ENCODE results near the gene CRY1.

CRY1 gene

DNA sequence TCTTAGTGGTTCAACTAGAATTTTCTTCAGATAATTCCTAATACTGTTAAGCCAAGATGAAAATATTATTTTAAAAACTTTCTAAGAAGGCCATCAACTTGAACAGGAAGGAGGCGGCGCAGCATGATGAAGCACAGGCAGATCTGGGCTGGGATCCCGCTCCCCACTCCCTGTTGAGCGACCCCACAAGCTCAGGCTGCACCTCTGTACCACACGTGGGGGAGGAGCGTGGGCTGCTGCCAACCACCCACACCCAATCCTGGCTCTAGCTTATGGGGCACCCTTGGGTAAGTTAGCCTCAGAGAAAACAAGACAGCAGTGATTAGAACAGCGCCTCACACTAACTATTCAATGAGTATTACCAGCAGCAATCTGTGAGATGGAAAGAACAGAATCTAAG, 112.4 kb downstream of the CRY1 start:
- TF ChIP-seq, protein P1, sequence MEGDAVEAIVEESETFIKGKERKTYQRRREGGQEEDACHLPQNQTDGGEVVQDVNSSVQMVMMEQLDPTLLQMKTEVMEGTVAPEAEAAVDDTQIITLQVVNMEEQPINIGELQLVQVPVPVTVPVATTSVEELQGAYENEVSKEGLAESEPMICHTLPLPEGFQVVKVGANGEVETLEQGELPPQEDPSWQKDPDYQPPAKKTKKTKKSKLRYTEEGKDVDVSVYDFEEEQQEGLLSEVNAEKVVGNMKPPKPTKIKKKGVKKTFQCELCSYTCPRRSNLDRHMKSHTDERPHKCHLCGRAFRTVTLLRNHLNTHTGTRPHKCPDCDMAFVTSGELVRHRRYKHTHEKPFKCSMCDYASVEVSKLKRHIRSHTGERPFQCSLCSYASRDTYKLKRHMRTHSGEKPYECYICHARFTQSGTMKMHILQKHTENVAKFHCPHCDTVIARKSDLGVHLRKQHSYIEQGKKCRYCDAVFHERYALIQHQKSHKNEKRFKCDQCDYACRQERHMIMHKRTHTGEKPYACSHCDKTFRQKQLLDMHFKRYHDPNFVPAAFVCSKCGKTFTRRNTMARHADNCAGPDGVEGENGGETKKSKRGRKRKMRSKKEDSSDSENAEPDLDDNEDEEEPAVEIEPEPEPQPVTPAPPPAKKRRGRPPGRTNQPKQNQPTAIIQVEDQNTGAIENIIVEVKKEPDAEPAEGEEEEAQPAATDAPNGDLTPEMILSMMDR (IDR thresholded peaks at IDR 0.05): no peak

DNA sequence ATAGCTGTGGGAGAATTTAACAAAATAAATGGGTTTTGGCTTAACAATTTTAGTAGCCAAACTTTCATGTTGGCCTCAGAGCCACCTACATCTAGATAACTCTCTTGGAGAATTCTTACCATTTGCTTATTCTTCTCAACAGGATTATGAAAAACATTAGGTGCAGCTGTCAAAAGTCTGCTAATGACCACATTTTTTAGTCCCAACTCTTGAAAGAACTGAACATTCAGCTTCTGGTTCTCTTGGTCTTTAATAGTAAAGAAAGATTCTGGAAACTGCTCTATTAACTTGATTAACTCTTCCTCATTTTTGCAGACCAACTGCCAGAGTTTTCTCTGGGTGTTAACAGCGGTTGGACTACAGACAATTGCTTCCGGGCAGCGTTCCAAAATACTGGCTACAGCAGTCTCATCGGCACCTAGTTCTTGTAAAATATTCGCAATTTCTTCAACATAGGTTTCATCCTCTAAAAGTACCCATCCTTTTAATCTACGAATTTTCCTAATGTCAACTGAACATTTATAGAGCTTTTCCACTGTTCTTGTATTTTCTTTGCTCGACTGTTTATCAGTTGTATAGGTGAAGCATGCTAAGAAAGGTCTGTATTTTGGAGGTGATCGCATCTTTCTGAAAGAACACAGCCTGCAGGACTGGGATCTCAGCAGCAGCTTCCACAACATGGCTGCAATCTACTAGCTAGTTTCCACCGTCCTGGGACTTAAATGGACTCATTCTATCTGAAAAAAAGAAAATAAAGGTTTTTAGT, 115.1 kb downstream of the CRY1 start:
- no peaks in the 10 kb centered on the region for H3K4me1 ChIP-seq (ENCODE audit: control insufficient read depth in 1 of 2, insufficient read depth in 1 of 2, low read depth in 1 of 2, low read length in 1 of 2)
- no peak overlapping the region for H3K4me3 ChIP-seq (ENCODE audit: low read depth in 1 of 2, low read length in 1 of 2)
- no peaks in the 10 kb centered on the region for H3K27me3 ChIP-seq
- H3K36me3 ChIP-seq: no peaks in the 10 kb centered on the region
- TF ChIP-seq, protein P1 (IDR thresholded peaks at IDR 0.05): no peak
- no peak overlapping the region for H3K27ac ChIP-seq
- no peaks in the 10 kb centered on the region for H3K9me3 ChIP-seq

More for the DNA sequence above, 112.4 kb downstream of the CRY1 start:
- H3K27ac ChIP-seq: no peak overlapping the region
- H3K36me3 ChIP-seq: no peaks in the 10 kb centered on the region
- peaks cover 1 to 2% of the 10 kb centered on the region in 2 experiments for H3K4me1 ChIP-seq (ENCODE audit: control insufficient read depth in 1 of 2, insufficient read depth in 1 of 2, low read depth in 1 of 2, low read length in 1 of 2)
- no peaks in the 10 kb centered on the region for H3K9me3 ChIP-seq
- H3K4me3 ChIP-seq (ENCODE audit: low read depth in 1 of 2, low read length in 1 of 2): no peak overlapping the region
- no peaks in the 10 kb centered on the region for H3K27me3 ChIP-seq

DNA sequence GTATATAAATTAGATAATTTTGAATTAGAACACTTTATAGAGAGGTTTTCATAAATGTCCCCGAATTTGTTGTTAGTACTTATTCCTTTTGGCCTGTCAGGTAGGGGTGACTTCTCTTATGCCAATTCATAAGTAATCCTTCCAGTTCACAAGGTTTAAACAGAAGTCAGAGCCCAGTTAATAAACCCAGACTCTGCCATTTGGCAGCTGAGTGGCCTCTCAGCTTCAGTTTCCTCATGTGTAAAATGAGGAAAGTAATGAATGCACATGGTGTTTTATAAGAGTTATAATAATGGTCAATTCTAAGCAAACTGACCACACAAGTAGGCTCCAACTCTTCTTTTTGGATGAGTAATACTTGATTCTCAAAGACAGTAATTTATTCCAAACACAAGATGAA, 116.7 kb downstream of the CRY1 start:
- Histone ChIP-seq H3K4me3 (ENCODE audit: low read depth in 1 of 2, low read length in 1 of 2) (no peak overlapping the region), H3K4me1 (ENCODE audit: control insufficient read depth in 1 of 2, insufficient read depth in 1 of 2, low read depth in 1 of 2, low read length in 1 of 2) (no peaks in the 10 kb centered on the region), H3K27ac (no peak overlapping the region), H3K9me3 (no peaks in the 10 kb centered on the region), H3K36me3 (no peaks in the 10 kb centered on the region), H3K27me3 (no peaks in the 10 kb centered on the region)
- TF ChIP-seq, protein P1 (IDR thresholded peaks at IDR 0.05): no peak

DNA sequence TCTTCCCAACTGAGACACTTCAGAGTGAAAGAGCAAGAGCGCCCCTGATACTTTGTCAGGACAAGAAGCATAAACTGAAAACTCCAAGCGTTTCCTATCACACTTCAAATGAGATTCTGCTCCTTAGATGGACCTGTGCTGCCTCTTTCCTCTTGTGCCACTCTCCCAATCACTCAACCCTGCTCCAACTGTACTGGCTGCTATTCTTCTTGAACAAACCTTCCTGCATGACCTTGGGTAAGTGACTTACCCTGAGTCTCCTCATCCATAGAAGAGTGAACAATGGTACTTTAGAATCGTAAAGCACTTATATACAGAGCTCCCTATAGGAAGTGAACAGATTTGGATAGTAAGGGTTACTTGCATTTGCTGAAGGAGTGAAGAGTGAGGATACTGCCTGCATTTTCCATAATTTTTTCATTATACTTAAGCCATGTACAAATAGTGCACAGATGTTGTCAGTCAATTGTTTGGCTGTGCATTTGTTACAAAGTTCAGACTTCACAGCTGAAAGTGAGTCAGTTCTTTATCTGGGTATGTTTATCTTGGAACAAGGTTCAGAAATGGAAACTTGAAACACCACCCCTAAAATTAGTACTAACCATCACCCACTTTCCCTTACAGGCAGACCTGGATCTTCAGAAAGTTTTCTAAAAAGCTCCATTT, 117.2 kb downstream of the CRY1 start:
- H3K4me3 ChIP-seq (ENCODE audit: low read depth in 1 of 2, low read length in 1 of 2): no peak overlapping the region

DNA sequence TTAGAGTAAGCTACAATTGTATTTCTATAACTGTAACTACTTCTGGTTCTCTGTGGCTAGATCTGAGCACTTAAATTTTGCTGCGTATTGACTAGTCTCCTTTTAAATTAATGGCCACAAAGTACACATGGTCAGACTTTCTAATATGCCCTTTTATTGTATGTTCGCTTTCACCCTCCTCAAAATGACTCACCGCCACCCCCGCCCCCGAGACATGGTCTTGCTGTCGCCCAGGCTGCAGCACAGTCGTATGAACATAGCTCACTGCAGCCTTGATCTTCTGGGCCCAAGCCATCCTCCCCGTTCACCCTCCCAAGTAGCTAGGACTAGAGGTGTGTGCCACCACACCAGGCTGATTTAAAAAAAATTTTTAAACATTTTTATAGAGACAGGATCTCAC, 118.3 kb downstream of the CRY1 start:
- Histone ChIP-seq H3K9me3 (no peaks in the 10 kb centered on the region), H3K4me1 (ENCODE audit: control insufficient read depth in 1 of 2, insufficient read depth in 1 of 2, low read depth in 1 of 2, low read length in 1 of 2) (no peaks in the 10 kb centered on the region), H3K4me3 (ENCODE audit: low read depth in 1 of 2, low read length in 1 of 2) (no peak overlapping the region), H3K27ac (no peak overlapping the region), H3K36me3 (no peaks in the 10 kb centered on the region), H3K27me3 (no peaks in the 10 kb centered on the region)
- TF ChIP-seq, protein P1 (IDR thresholded peaks at IDR 0.05): no peak

More for the DNA sequence above, 117.2 kb downstream of the CRY1 start:
- Histone ChIP-seq H3K27ac (no peak overlapping the region), H3K9me3 (no peaks in the 10 kb centered on the region), H3K36me3 (no peaks in the 10 kb centered on the region), H3K4me1 (ENCODE audit: control insufficient read depth in 1 of 2, insufficient read depth in 1 of 2, low read depth in 1 of 2, low read length in 1 of 2) (no peaks in the 10 kb centered on the region), H3K27me3 (no peaks in the 10 kb centered on the region)
- TF ChIP-seq, protein P1 (IDR thresholded peaks at IDR 0.05): no peak

All from neutrophil (primary cell).